ENCODE results near the gene SOX4. TPM values are rescaled to one million over a fixed set of nuclear protein-coding genes. Genes with fewer than 3 reads are reported as not detected.

Gene SOX4
- total and polyA plus RNA-seq, 2 donors (not counting 3 experiments of a cell fraction or from before 2014, with no cell fraction given): 20.4 to 121 TPM

DNA sequence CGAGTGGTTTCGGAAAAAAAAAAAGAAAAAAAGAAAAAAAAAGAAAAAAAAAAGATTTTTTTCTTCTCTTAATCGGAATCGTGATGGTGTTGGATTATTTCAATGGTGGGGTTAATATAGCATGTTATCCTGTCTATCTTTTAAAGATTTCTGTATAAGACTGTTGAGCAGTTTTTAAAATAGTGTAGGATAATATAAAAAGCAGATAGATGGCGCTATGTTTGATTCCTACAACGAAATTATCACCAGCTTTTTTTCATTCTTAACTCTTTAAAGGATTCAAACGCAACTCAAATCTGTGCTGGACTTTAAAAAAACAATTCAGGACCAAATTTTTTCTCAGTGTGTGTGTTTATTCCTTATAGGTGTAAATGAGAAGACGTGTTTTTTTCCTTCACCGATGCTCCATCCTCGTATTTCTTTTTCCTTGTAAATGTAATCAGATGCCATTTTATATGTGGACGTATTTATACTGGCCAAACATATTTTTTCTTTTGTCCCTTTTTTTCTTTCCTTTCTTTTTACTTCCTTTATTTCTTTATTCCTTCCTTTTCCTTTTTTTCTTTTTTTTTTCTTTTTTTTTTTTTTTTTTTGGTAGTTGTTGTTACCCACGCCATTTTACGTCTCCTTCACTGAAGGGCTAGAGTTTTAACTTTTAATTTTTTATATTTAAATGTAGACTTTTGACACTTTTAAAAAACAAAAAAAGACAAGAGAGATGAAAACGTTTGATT, 3.6 kb downstream of the SOX4 start:
- dilution Hi-C loops (cut with MboI; ENCODE audit: extremely low pct_ligation_motif_present, low sequenced_read_pairs): no loop called here
- peak overlapping the region; percentile 98 for H3K9ac ChIP-seq (replicated peaks; ENCODE audit: extremely low read depth, insufficient read depth, low read length)
- TSS peak; percentile 0 for BruUV-seq (replicated peaks)
- TF ChIP-seq GATA2 (IDR thresholded peaks at IDR 0.05; ENCODE audit: insufficient read depth, insufficient read length, low read depth, low read length) (no peak), POLR2AphosphoS5 (IDR thresholded peaks at IDR 0.05; ENCODE audit: insufficient read depth, low read depth, low read length) (no peak), POLR2A (IDR thresholded peaks at IDR 0.05; ENCODE audit: low read depth, low read length) (peak; percentile 33), MYC (IDR thresholded peaks at IDR 0.05; ENCODE audit: low read depth, low read length) (no peak), FOS (IDR thresholded peaks at IDR 0.05; ENCODE audit: borderline replicate concordance, insufficient read depth, low read length) (no peak), JUN (IDR thresholded peaks at IDR 0.05; ENCODE audit: borderline replicate concordance, insufficient read depth, insufficient read length, low read depth) (no peak)
- TF ChIP-seq, protein P1, sequence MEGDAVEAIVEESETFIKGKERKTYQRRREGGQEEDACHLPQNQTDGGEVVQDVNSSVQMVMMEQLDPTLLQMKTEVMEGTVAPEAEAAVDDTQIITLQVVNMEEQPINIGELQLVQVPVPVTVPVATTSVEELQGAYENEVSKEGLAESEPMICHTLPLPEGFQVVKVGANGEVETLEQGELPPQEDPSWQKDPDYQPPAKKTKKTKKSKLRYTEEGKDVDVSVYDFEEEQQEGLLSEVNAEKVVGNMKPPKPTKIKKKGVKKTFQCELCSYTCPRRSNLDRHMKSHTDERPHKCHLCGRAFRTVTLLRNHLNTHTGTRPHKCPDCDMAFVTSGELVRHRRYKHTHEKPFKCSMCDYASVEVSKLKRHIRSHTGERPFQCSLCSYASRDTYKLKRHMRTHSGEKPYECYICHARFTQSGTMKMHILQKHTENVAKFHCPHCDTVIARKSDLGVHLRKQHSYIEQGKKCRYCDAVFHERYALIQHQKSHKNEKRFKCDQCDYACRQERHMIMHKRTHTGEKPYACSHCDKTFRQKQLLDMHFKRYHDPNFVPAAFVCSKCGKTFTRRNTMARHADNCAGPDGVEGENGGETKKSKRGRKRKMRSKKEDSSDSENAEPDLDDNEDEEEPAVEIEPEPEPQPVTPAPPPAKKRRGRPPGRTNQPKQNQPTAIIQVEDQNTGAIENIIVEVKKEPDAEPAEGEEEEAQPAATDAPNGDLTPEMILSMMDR (IDR thresholded peaks at IDR 0.05; ENCODE audit: extremely low read depth in 1 of 2, insufficient read depth in 1 of 2, low read depth in 1 of 2, low read length in 2 of 2): peak in 1 of 2 donors; percentile 19
- TF ChIP-seq, protein P2, sequence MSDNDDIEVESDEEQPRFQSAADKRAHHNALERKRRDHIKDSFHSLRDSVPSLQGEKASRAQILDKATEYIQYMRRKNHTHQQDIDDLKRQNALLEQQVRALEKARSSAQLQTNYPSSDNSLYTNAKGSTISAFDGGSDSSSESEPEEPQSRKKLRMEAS (IDR thresholded peaks at IDR 0.05; ENCODE audit: insufficient read depth, insufficient read length): no peak
- ChIA-PET CTCF (interaction anchor here (0.6 to 1.9 kb wide), 9 partner anchors 9 to 1231 kb away, joined by 3 to 5 read pairs (median 3); no protein-coding TSS in a partner anchor), POLR2A (interaction anchor here (0.5 to 0.9 kb wide), 3 partner anchors 9 to 237 kb away, joined by 3 to 7 read pairs (median 5); no protein-coding TSS in a partner anchor)
- H3K9me1 ChIP-seq (replicated peaks; ENCODE audit: control insufficient read depth, extremely low read depth, insufficient read depth, low read length): no peaks in the 10 kb centered on the region
- peak overlapping the region; percentile 94 for H3K27ac ChIP-seq (ENCODE audit: insufficient read depth, low read depth, low read length)
- H3K27me3 ChIP-seq (ENCODE audit: control insufficient read depth in 2 of 2, insufficient read depth in 2 of 2, low read length in 2 of 2): no peaks in the 10 kb centered on the region
- intact Hi-C loops (cut with micrococcal nuclease): loop anchor here (1.0 to 10.0 kb wide), 14 partner anchors 37 to 1286 kb away; no protein-coding TSS in a partner anchor
- H2AFZ ChIP-seq (ENCODE audit: low read depth, low read length): no peak overlapping the region
- peak overlapping the region; percentile 85 to 100 (median 98) for H3K4me3 ChIP-seq (replicated peaks in 1 of 3; ENCODE audit: insufficient read depth in 1 of 3, low read depth in 1 of 3, low read length in 3 of 3)
- DNase-seq (ENCODE audit: low read depth, low spot score) (peak; percentile 71), FAIRE-seq (peak; percentile 55)
- H3K9me3 ChIP-seq (replicated peaks; ENCODE audit: control insufficient read depth, insufficient read depth, low read length): no peaks in the 10 kb centered on the region
- H4K20me1 ChIP-seq (replicated peaks; ENCODE audit: control insufficient read depth, extremely low read depth, insufficient read depth, low read length): peaks cover 11% of the 10 kb centered on the region
- H3K36me3 ChIP-seq (ENCODE audit: control insufficient read depth in 2 of 2, extremely low read depth in 1 of 2, insufficient read depth in 2 of 2, low read length in 2 of 2): peaks cover 2 to 17% of the 10 kb centered on the region in 2 experiments
- H3K4me2 ChIP-seq (ENCODE audit: insufficient read depth, low read length): peak overlapping the region; percentile 99
- peaks cover 58% of the 10 kb centered on the region for H3K79me2 ChIP-seq (ENCODE audit: control insufficient read depth, insufficient read depth, low read length)
- peaks cover 19% of the 10 kb centered on the region for H3K4me1 ChIP-seq (ENCODE audit: control insufficient read depth, extremely low read depth, insufficient read depth, low read length)

All from endothelial cell of umbilical vein (primary cell).